KMS-11 (cell line): ENCODE results near the gene DYDC2.

Experiments used
- H2AFZ ChIP-seq: fragments of 200-600 bp; sonication (generic); 2 replicates; pipeline ENCODE4 v1.6.1; 2016; ENCODE audit warnings: antibody characterized with exemption, mixed run types, low read depth
- H3K27ac ChIP-seq: fragments of 200-600 bp; sonication (generic); 2 replicates; pipeline ENCODE4 v1.6.1; 2016; ENCODE audit warnings: mild to moderate bottlenecking, mixed run types
- H3K27me3 ChIP-seq: fragments of 200-600 bp; sonication (generic); 2 replicates; pipeline ENCODE4 v1.6.1; 2017; ENCODE audit warnings: mild to moderate bottlenecking, low read depth, mixed run types, moderate library complexity; ENCODE audit not compliant: insufficient read depth
- H3K36me3 ChIP-seq: fragments of 200-600 bp; sonication (generic); 2 replicates; pipeline ENCODE4 v1.6.1; 2017; ENCODE audit warnings: mild to moderate bottlenecking, mixed run types; ENCODE audit not compliant: insufficient read depth
- H3K4me1 ChIP-seq: fragments of 200-600 bp; sonication (generic); 2 replicates; pipeline ENCODE4 v1.6.1; 2016; ENCODE audit warnings: mild to moderate bottlenecking, low read depth, mixed run types; ENCODE audit not compliant: poor library complexity, severe bottlenecking
- H3K4me2 ChIP-seq: fragments of 200-600 bp; sonication (generic); 2 replicates; pipeline ENCODE4 v1.7.0; 2016; ENCODE audit warnings: mild to moderate bottlenecking, mixed run types
- H3K4me3 ChIP-seq: fragments of 200-600 bp; sonication (generic); IDR thresholded peaks from 2 replicates; pipeline ENCODE4 v1.6.1; 2017; ENCODE audit warnings: low read depth, low read length, mixed read lengths; ENCODE audit not compliant: insufficient read depth
- H3K79me2 ChIP-seq: fragments of 200-600 bp; sonication (generic); 2 replicates; pipeline ENCODE4 v1.6.1; 2016; ENCODE audit warnings: low read depth, mixed run types; ENCODE audit not compliant: insufficient read depth
- H3K9ac ChIP-seq: fragments of 200-600 bp; sonication (generic); 2 replicates; pipeline ENCODE4 v1.6.1; 2016; ENCODE audit warnings: mild to moderate bottlenecking, mixed run types
- H4K20me1 ChIP-seq: fragments of 200-600 bp; sonication (generic); 2 replicates; pipeline ENCODE4 v1.6.1; 2016; ENCODE audit warnings: mild to moderate bottlenecking, mixed run types; ENCODE audit not compliant: insufficient read depth
- TF ChIP-seq, protein P1 (sequence below): fragments of 200-600 bp; sonication (generic); conservative IDR thresholded peaks from 2 replicates; pipeline ENCODE4 v1.6.1; 2017; ENCODE audit warnings: low read depth, mild to moderate bottlenecking, antibody characterized with exemption, low read length, moderate library complexity, mixed read lengths

DYDC2 gene, protein sequence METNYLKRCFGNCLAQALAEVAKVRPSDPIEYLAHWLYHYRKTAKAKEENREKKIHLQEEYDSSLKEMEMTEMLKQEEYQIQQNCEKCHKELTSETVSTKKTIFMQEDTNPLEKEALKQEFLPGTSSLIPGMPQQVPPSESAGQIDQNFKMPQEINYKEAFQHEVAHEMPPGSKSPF

DNA sequence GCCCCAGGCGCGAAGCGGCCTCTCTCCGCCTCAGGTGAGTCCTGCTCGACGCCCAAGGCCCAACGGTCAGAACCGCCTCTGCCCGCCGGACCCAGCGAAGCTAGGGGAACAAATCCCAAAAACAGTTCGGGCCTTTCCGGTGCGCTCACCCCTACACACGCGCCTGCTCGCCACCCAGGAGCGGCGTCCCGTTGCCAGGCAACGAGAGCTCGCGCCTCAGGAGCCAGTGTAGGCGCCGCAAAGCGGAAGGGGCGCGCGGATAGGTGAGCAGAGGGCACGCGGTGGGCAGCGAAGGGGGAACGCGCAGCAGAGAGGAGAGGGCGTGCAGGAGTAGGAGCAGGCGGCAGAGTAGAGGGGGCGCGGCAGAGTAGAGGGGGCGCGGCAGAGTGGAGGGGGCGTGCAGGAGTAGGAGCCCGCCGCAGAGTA lies at the start of gene DYDC2, which contains the start of gene DYDC1:
Gene DYDC2 (plus strand): TSS at position 219 of the 426 bp plus-strand sequence. CDS start 5,663 bp downstream, outside the sequence.
Gene DYDC1 (minus strand): TSS at position 193 of the 426 bp plus-strand sequence. CDS start 4,154 bp downstream, outside the sequence.
- Histone ChIP-seq H3K4me1 (no peaks in the 10 kb centered on the region), H3K4me2 (no peak within 1 kb of the TSS), H3K79me2 (no peaks in the 10 kb centered on the region), H2AFZ (no peak within 1 kb of the TSS), H3K27me3 (no peaks in the 10 kb centered on the region), H3K27ac (no peak within 1 kb of the TSS), H3K9ac (no peak within 1 kb of the TSS), H3K4me3 (no peak within 1 kb of the TSS), H4K20me1 (no peaks in the 10 kb centered on the region), H3K36me3 (no peaks in the 10 kb centered on the region)
- TF ChIP-seq, protein P1, sequence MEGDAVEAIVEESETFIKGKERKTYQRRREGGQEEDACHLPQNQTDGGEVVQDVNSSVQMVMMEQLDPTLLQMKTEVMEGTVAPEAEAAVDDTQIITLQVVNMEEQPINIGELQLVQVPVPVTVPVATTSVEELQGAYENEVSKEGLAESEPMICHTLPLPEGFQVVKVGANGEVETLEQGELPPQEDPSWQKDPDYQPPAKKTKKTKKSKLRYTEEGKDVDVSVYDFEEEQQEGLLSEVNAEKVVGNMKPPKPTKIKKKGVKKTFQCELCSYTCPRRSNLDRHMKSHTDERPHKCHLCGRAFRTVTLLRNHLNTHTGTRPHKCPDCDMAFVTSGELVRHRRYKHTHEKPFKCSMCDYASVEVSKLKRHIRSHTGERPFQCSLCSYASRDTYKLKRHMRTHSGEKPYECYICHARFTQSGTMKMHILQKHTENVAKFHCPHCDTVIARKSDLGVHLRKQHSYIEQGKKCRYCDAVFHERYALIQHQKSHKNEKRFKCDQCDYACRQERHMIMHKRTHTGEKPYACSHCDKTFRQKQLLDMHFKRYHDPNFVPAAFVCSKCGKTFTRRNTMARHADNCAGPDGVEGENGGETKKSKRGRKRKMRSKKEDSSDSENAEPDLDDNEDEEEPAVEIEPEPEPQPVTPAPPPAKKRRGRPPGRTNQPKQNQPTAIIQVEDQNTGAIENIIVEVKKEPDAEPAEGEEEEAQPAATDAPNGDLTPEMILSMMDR, result no peak

DNA sequence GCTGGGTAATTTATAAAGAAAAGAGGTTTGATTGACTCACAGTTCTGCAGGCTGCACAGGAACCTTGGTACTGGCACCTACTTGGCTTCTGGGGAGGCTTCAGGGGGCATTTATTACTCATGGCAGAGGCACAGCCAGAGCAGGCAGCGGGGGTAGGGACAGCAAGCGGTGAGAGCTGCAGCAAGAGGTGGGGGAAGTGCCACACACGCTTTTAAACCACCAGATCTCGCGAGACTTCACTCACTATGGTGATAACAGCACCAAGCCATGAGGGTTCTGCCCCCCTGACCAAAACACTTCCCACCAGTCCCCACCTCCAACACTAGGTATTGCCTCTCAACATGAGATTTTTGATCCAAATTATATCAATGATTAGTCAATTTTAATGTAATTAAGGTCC lies 43.1 kb upstream of the DYDC2 start:
- no peak overlapping the region for H2AFZ ChIP-seq

DNA sequence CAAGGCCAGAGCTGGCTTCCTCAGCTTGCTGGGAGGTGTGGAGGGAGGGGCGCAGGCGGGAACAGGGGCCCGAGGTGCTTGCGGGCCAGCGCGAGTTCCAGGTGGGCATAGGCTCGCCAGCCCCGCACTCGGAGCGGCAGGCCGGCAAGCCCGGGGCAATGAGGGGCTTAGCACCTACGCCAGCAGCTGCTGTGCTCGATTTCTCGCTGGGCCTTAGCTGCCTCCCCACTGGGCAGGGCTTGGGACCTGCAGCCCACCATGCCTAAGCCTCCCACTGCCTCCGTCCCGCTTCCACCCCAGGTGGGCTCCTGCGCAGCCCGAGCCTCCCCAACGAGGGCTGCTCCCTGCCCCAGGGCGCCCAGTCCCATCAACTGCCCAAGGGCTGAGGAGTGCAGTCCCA lies 41.2 kb upstream of the DYDC2 start:
- H2AFZ ChIP-seq, result no peak overlapping the region
- TF ChIP-seq, protein P1, result no peak

More for the DNA sequence above, 43.1 kb upstream of the DYDC2 start:
- TF ChIP-seq, protein P1, result no peak
- no peaks in the 10 kb centered on the region for H3K4me1 ChIP-seq
- no peaks in the 10 kb centered on the region for H4K20me1 ChIP-seq
- no peak overlapping the region for H3K9ac ChIP-seq
- H3K36me3 ChIP-seq, result no peaks in the 10 kb centered on the region
- H3K79me2 ChIP-seq, result no peaks in the 10 kb centered on the region
- H3K4me2 ChIP-seq, result no peak overlapping the region
- H3K4me3 ChIP-seq, result no peak overlapping the region
- H3K27me3 ChIP-seq, result no peaks in the 10 kb centered on the region
- H3K27ac ChIP-seq, result no peak overlapping the region

DNA sequence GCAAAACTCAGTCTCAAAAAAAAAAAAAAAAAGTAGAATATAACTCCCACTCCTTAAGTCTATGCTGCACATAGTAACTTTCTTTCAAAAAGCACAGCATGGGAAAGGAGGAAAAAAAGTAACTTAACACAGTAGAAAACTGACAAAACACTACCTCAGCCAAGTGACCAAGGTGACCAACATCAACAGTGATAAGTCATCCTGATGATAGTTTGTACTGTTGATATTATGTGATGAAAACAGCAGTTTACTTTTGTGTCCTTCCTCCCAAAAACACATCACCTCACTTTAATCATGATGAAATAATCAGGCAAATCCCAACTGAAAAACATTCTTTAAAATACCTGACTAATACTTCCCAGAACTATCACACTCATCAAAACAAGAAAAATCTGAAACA lies 37.8 kb upstream of the DYDC2 start:
- H4K20me1 ChIP-seq, result no peaks in the 10 kb centered on the region
- no peak overlapping the region for H3K4me2 ChIP-seq
- no peaks in the 10 kb centered on the region for H3K36me3 ChIP-seq
- H2AFZ ChIP-seq, result no peak overlapping the region
- H3K4me3 ChIP-seq, result no peak overlapping the region
- TF ChIP-seq, protein P1, result no peak
- no peak overlapping the region for H3K9ac ChIP-seq
- H3K4me1 ChIP-seq, result no peaks in the 10 kb centered on the region
- no peaks in the 10 kb centered on the region for H3K79me2 ChIP-seq
- H3K27me3 ChIP-seq, result no peaks in the 10 kb centered on the region
- no peak overlapping the region for H3K27ac ChIP-seq

More for the DNA sequence above, 41.2 kb upstream of the DYDC2 start:
- Histone ChIP-seq H3K4me1 (no peaks in the 10 kb centered on the region), H3K9ac (no peak overlapping the region), H3K27ac (no peak overlapping the region), H3K4me3 (no peak overlapping the region), H3K36me3 (no peaks in the 10 kb centered on the region), H3K79me2 (no peaks in the 10 kb centered on the region), H4K20me1 (no peaks in the 10 kb centered on the region), H3K27me3 (no peaks in the 10 kb centered on the region), H3K4me2 (no peak overlapping the region)
